ENCODE measurements around the gene ZMYND19.
"Not testable (repeated sequence)": the region's sequence is repeated elsewhere in the genome, so short reads cannot be mapped to it uniquely, and the experiment has no call there.

The ZMYND19 gene

DNA sequence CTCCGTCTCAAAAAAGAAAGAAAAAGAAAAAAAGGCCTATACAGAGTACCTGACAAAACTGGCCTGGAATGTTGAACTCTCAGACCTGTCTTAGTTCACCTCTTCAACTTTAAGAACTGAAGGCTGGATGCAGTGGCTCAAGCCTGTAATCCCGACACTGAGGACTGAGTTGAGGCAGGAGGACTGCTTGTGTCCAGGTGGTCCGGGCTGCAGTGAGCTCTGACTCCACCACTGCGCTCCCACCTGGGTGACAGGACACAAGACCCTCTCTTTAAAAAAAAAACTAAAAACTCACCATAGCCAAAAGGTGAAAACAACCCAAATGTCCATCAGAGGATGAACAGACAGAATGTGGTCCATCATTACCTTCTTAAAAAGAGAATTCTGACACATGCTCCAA is 32.2 kb downstream of the ZMYND19 start:
- Mint-ChIP-seq H3K9me3 (no peaks in the 10 kb centered on the region), H3K27me3 (no peaks in the 10 kb centered on the region), H3K4me3 (no peak overlapping the region), H3K4me1 (no peaks in the 10 kb centered on the region), H3K27ac (no peak overlapping the region)
- ATAC-seq (no peak), DNase-seq (no peak)

DNA sequence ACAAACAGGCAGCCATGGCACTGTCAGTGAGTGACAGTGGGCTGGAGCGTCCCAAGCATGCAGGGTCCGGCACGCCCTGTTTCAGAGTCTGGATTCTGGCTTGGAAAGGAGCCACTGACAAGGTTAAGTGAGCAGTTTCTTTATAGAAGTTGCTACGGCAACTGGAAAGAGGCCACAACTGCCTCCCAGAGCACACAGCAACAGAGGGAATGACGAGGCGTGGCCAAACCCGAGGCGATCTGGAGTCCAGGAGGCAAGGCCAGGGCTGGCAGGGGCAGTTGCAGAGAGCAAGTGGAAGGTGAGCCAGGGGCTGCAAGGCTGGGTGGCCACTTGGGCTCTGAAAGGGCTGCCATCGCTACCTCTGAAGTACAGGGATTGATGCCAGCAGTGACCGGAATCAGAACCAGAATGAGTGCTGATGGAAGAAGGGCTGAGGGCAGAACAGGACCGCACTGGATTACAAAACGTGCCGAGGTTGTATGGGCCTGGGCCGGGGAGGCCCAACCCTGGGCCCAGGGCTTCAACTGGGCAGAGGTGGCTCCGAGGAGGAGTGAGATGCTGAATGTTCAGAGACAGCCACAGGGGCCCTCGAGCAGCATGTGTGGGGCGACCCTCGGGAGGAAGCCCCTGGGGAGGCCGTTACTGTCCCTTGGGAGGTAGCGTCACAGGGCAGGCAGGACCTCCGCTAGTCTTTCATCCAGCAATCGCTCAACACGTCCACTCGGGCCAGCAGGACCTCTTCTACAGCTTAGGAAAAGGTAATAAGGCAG is 34.1 kb downstream of the ZMYND19 start:
- peaks cover 9% of the 10 kb centered on the region for H3K4me1 Mint-ChIP-seq
- ATAC-seq (no peak), DNase-seq (no peak)
- H3K9me3 Mint-ChIP-seq, result no peaks in the 10 kb centered on the region
- H3K27ac Mint-ChIP-seq, result peak overlapping the region in 1 of 2 donors; percentile 42
- H3K27me3 Mint-ChIP-seq, result no peaks in the 10 kb centered on the region
- H3K4me3 Mint-ChIP-seq, result no peak overlapping the region

DNA sequence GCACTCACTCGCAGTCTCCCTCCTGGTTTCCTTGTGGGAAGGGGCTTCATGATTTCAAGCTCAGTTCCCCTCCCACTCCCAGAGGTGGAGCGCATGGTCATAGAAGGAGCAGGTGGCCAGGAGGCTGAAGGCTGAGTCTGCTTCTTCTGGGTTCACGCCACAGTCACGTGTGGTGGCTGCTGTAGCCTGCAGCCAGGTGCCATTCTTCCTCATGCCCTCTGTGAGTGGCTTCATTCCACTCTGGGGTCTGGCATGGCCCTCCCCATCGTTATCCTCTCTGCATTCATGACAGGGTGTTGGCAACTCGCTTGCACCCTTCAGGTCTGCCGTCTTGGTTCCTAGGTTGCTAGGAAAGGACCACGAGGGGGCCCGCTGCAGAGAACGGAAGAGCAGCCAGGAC is 35.1 kb downstream of the ZMYND19 start:
- ATAC-seq (no peak), DNase-seq (no peak)
- Mint-ChIP-seq H3K27ac (no peak overlapping the region), H3K27me3 (no peaks in the 10 kb centered on the region), H3K9me3 (no peaks in the 10 kb centered on the region), H3K4me1 (peaks cover 11% of the 10 kb centered on the region), H3K4me3 (no peak overlapping the region)

GRCh38 chr9:137554349-137554748 is 36.0 kb downstream of the ZMYND19 start:
- ATAC-seq, result no peak
- Mint-ChIP-seq H3K9me3 (no peaks in the 10 kb centered on the region), H3K4me3 (no peak overlapping the region), H3K4me1 (peaks cover 18% of the 10 kb centered on the region), H3K27ac (no peak overlapping the region), H3K27me3 (no peaks in the 10 kb centered on the region)
- DNase-seq, result no peak

DNA sequence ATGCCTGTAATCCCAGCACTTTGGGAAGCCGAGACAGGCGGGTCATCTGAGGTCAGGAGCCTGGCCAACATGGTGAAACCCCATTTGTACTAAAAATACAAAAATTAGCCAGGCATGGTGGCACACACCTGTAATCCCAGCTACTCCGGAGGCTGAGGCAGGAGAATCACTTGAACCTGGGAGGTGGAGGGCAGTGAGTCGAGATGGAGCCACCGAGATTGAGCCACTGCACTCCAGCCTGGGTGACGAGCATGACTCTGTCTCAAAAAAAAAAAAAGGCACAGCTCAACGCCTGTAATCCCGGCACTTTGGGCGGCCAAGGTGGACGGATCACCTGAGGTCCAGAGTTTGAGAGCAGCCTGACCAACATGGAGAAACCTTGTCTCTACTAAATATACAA is 36.7 kb downstream of the ZMYND19 start:
- H3K4me3 Mint-ChIP-seq, H3K27ac Mint-ChIP-seq, ATAC-seq, H3K27me3 Mint-ChIP-seq, H3K9me3 Mint-ChIP-seq, DNase-seq: not testable (repeated sequence)
- peaks cover 22% of the 10 kb centered on the region for H3K4me1 Mint-ChIP-seq

DNA sequence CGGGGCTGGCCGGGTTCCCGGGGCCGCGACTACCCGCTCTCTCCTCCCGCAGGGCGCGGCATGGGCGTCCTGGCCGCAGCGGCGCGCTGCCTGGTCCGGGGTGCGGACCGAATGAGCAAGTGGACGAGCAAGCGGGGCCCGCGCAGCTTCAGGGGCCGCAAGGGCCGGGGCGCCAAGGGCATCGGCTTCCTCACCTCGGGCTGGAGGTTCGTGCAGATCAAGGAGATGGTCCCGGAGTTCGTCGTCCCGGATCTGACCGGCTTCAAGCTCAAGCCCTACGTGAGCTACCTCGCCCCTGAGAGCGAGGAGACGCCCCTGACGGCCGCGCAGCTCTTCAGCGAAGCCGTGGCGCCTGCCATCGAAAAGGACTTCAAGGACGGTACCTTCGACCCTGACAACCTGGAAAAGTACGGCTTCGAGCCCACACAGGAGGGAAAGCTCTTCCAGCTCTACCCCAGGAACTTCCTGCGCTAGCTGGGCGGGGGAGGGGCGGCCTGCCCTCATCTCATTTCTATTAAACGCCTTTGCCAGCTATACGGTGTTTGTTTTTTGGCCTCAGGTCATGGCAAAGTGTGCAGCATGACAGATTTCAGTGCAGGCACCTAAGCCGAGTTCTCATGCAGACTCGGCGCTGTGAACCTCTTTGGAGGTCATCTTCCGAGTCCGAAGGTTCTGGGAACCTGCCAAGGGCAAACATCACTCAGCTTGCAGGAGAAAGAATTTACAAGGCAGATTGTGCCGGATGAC is 38.1 kb downstream of the ZMYND19 start:
- Mint-ChIP-seq H3K4me1 (peaks cover 32% of the 10 kb centered on the region), H3K27ac (peak overlapping the region; percentile 65 to 87), H3K9me3 (no peaks in the 10 kb centered on the region), H3K4me3 (peak overlapping the region; percentile 84 to 91), H3K27me3 (no peaks in the 10 kb centered on the region)
- ATAC-seq (peak; percentile 34), DNase-seq (peak in 1 of 2 donors; percentile 41)

DNA sequence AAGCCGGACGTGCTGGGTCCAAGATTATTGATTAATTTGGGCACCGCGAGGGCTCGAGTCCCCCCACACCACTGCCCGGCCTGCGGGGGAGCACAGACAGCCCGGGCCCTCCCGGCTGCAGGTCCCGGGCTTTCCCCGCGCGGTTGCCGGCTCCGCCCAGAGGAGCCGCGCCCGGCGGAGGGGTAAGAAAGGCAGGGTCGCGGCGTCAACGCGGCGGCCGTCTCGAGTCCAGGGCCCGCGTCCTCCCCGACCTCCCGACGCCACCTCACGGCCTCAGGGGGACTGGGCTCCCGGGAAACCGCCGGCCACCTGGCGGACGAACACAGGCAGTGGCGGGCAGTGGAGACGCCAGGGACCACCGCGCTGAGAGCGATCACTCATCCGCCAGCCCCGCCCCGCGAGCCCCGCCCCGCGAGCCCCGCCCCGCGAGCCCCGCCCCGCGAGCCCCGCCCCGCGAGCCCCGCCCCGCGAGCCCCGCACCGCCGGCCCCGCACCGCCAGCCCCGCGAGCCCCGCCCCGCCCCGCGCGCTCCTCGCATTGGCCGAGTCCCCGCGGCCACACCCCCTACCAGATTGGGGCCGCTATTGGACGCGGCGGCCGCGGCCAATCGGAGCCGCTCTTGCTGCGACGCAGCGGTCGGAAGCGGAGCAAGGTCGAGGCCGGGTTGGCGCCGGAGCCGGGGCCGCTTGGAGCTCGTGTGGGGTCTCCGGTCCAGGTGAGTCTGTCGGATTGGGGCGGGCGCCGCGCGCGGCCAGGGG is 38.9 kb downstream of the ZMYND19 start, which contains the start of gene MRPL41:
TSS of gene MRPL41 (plus strand) at position 616 of the 758 bp plus-strand sequence. CDS start 203 bp downstream, outside the sequence.
- Mint-ChIP-seq H3K4me3 (peak within 1 kb of the TSS; percentile 84 to 91), H3K9me3 (no peaks in the 10 kb centered on the region), H3K4me1 (peaks cover 32% of the 10 kb centered on the region), H3K27me3 (no peaks in the 10 kb centered on the region), H3K27ac (peak within 1 kb of the TSS; percentile 65 to 87)
- ATAC-seq (peak; percentile 95), DNase-seq (peak; percentile 81 to 90)

DNA sequence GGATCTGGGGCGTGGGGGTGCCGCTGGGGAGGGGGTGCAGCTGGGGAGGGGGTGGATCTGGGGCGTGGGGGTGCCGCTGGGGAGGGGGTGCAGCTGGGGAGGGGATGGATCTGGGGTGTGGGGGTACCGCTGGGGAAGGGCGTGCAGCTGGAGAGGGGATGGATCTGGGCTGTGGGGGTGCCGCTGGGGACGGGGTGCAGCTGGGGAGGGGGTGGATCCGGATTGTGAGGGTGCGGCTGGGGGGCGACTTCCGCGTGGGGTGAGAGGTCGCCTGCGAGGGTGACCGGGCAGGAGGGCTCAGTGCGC is 39.4 kb downstream of the ZMYND19 start:
- H3K27ac Mint-ChIP-seq, H3K27me3 Mint-ChIP-seq, H3K9me3 Mint-ChIP-seq, DNase-seq: not testable (repeated sequence)
- peak; percentile 4 for ATAC-seq
- peak overlapping the region; percentile 72 to 84 for H3K4me3 Mint-ChIP-seq
- peaks cover 32% of the 10 kb centered on the region for H3K4me1 Mint-ChIP-seq

DNA sequence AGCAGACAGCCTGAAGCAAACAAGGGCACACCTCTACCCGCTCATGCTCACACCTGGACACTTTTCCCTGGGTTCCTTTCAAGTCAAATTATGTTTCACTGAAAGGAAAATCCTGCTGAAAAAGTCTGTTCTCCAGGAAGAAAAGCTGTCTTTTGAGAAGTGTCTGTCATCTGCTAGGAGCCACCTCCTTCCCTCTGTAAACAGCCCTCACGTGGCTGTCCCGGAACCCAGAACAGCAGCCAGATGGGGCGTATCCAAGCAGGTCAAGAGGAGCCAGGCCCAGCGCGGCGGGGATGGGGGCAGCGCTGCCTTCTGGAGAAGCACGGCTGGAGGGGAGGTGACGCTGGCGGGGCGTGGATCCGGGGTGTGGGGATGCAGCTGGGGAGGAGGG is 40.1 kb downstream of the ZMYND19 start, which contains the start of gene PNPLA7:
TSS of gene PNPLA7 (minus strand) at position 172 of the 391 bp plus-strand sequence. CDS start 205 bp downstream, outside the sequence.
- H3K27ac Mint-ChIP-seq, result peak within 1 kb of the TSS; percentile 59 to 89
- peaks cover 32% of the 10 kb centered on the region for H3K4me1 Mint-ChIP-seq
- peak within 1 kb of the TSS; percentile 90 to 91 for H3K4me3 Mint-ChIP-seq
- H3K9me3 Mint-ChIP-seq, result no peaks in the 10 kb centered on the region
- H3K27me3 Mint-ChIP-seq, result no peaks in the 10 kb centered on the region
- DNase-seq (peak in 1 of 2 donors; percentile 34), ATAC-seq (no peak)

GRCh38 chr9:137547687-137548543 is 42.4 kb downstream of the ZMYND19 start:
- DNase-seq (no peak), ATAC-seq (no peak)
- Mint-ChIP-seq H3K27ac (peak overlapping the region in 1 of 2 donors; percentile 42), H3K4me3 (no peak overlapping the region), H3K4me1 (peaks cover 40% of the 10 kb centered on the region), H3K9me3 (no peaks in the 10 kb centered on the region), H3K27me3 (no peaks in the 10 kb centered on the region)

DNA sequence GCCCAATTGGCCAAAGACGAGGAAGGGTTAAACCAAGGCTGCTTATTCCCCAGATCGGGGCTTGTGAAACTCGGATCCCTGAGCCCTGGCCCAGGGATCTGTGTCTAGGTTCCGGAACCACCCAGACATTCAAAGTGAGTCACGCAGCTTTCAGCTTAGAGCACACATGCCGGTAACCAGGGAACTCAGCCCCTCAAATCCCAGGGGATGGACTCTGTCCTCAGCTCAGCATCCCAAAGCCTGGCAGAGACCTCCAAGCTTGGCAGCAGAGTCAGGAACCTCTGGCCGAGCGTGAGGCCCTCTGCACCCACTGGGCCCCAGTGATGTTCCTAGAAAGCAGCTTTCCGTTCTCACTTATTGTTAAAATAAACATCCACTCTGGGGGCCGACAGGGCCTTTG is 45.2 kb downstream of the ZMYND19 start:
- Mint-ChIP-seq H3K27ac (no peak overlapping the region), H3K4me1 (peaks cover 28% of the 10 kb centered on the region), H3K27me3 (no peaks in the 10 kb centered on the region), H3K4me3 (no peak overlapping the region), H3K9me3 (no peaks in the 10 kb centered on the region)
- ATAC-seq, result no peak
- no peak for DNase-seq

- peaks cover 22% of the 10 kb centered on the region for H3K4me1 Mint-ChIP-seq
- H3K27ac Mint-ChIP-seq, result peak overlapping the region in 1 of 2 donors; percentile 83
- DNase-seq (no peak), ATAC-seq (peak; percentile 31)
- no peak overlapping the region for H3K4me3 Mint-ChIP-seq
- H3K27me3 Mint-ChIP-seq, result no peaks in the 10 kb centered on the region
- no peaks in the 10 kb centered on the region for H3K9me3 Mint-ChIP-seq
Measured at GRCh38 chr9:137544176-137544760, 46.0 kb downstream of the ZMYND19 start.

DNA sequence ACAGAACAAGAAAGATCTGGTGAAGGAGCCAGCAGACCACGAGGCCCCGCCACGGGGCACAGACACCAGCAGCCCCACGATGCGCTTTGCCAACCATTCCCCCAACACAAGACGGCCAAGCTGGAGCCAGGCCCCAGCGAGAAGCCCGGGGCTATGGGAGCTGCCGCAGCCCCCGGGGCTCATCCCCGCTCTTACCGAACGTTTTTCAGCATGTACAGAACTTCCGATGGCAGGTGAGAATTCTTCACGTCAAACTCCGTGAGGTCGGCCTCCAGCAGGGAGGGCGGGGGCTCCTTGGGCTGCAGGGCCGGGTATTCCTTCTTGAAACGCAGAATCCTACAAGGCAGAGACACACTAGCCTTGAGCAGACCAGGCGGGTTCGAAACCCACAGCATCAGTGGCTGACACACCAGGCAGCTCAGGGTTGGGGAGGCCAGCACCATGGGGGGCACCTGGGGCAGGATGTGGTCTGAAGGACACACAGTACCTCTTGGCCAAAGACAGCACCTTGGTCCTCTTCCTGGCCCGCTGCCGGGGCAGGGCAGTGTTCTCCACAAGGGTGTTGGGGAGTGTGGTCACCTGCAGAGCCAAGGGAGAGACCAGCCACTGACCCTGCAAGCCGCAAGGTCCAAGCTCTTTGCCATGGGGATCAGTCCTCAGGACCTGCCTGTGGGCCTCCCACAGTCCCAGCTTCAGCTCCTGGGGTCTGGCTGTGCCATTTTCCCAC is 46.9 kb downstream of the ZMYND19 start:
- Mint-ChIP-seq H3K9me3 (no peaks in the 10 kb centered on the region), H3K27ac (peak overlapping the region in 1 of 2 donors; percentile 13), H3K27me3 (no peaks in the 10 kb centered on the region), H3K4me1 (peaks cover 16% of the 10 kb centered on the region), H3K4me3 (no peak overlapping the region)
- ATAC-seq, result no peak
- no peak for DNase-seq

DNA sequence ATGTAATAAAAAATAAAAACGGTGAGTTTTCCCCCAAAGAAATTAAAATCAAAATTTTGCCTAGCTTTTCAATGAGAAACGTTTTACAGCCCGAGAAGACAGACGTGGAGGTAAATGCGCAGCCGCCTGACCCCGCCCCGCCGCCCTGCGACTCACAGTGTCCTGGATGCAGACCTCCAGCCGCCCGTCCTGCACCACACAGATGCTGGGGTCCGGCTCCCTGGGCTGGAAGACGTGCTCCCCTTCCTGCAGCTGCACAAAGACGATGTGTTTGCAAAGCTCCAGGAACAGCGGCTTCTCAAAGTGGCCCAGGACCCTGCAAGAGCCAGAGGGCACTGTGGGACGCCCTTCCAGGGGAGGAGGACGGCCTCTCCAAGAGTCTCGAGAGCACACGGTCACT is 47.8 kb downstream of the ZMYND19 start:
- peaks cover 0 to 4% of the 10 kb centered on the region in 2 donors for H3K9me3 Mint-ChIP-seq
- no peaks in the 10 kb centered on the region for H3K27me3 Mint-ChIP-seq
- DNase-seq (no peak), ATAC-seq (no peak)
- peaks cover 12% of the 10 kb centered on the region for H3K4me1 Mint-ChIP-seq
- H3K4me3 Mint-ChIP-seq, result no peak overlapping the region
- H3K27ac Mint-ChIP-seq, result no peak overlapping the region

All from stimulated activated naive CD8-positive, alpha-beta T cell treated with anti-CD3 and anti-CD28 coated beads, Interleukin-15, amount 100 ng/mL, for 72 hours (primary cell).